HG02610 (cell line): ENCODE measurements around the gene P3H3.

Source experiments
- ATAC-seq: cut with Tn5 transposase; IDR thresholded peaks from one replicate; pipeline ENCODE4 v1.9.1; 2021; ENCODE audit warnings: mild to moderate bottlenecking, moderate library complexity; ENCODE audit not compliant: unreplicated experiment

P3H3 gene

GRCh38 chr12:6796576-6796975, 31.6 kb upstream of the P3H3 start:
- ATAC-seq = no peak

- no peak for ATAC-seq
These were observed 29.1 kb upstream of the P3H3 start for GRCh38 chr12:6799147-6799546.

DNA sequence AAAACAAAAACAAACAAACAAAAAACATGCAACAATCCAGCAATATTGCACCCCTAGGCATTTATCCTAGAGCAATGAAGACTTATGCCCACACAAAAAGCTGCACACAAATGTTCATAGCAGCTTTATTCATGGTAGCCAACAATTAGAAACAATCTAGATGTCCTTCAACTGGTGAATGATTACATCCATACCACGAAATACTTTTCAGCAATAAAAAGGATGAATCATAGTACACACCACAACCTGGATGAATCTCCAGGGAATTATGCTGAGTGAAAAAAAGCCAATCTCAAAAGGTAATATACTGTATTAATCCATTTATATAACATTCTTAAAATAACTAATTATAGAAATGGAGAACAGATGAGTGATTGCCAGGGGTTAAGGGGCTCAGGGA, 21.0 kb upstream of the P3H3 start:
- no peak for ATAC-seq

GRCh38 chr12:6809056-6809455, 19.2 kb upstream of the P3H3 start:
- ATAC-seq = no peak

DNA sequence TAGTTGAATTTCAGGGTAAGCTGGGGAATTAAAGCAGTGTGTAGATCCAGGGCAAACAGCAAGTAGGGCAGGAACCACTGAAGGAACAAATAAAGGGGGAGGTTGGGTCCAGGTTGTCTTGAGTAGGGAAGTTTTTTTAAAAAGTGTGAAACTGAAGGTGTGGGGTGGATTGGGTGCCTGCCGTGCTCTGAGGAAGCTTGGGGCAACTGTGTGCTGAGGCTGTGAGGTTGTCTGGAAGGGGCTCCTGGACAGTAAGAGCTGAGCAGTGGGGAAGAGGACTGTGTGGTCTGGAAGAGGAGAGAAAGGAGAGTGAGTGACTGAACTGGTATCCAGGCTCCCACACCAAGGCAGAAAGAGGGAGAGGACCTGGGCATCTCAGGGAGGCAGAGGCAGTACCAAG, 17.4 kb upstream of the P3H3 start:
- ATAC-seq = no peak

DNA sequence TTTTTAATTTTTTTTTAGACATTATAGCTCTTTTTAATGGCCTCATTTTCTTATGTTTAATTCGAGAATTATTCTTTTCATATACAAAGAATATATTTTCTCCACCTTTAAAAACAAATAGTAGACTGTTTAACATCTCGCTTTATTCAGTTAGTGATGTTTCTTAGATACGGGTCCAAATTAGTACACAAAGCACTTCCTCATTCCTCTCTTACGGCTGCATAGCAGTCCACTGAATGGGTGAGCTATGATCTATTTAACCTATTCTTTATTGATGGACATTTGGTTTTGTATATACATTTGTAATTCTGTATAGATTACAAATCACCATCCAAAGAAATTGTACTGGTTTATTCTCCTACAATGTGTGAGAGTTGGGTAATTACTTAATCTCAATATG, 14.8 kb upstream of the P3H3 start:
- no peak for ATAC-seq

GRCh38 chr12:6816598-6816997, 11.6 kb upstream of the P3H3 start:
- ATAC-seq = no peak

DNA sequence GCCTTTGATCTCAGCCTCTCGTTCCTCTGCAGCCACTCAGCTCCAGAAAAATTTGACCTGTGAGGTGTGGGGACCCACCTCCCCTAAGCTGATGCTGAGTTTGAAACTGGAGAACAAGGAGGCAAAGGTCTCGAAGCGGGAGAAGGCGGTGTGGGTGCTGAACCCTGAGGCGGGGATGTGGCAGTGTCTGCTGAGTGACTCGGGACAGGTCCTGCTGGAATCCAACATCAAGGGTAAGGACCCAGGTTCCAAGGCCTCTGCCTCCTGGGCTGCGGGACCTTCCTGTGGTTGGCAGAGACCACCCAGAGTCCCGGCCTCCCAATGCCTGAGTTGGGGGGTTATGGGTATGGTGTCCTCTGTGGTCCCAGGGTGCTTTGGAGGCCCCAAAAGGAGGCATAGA, 11.1 kb upstream of the P3H3 start:
- ATAC-seq = no peak

GRCh38 chr12:6817662-6818157, 10.5 kb upstream of the P3H3 start:
- no peak for ATAC-seq

GRCh38 chr12:6818222-6818621, 10.0 kb upstream of the P3H3 start:
- no peak for ATAC-seq

- ATAC-seq = no peak
These were observed 9.6 kb upstream of the P3H3 start for GRCh38 chr12:6818645-6819044.

GRCh38 chr12:6819106-6820030, 8.8 kb upstream of the P3H3 start:
- ATAC-seq = no peak

DNA sequence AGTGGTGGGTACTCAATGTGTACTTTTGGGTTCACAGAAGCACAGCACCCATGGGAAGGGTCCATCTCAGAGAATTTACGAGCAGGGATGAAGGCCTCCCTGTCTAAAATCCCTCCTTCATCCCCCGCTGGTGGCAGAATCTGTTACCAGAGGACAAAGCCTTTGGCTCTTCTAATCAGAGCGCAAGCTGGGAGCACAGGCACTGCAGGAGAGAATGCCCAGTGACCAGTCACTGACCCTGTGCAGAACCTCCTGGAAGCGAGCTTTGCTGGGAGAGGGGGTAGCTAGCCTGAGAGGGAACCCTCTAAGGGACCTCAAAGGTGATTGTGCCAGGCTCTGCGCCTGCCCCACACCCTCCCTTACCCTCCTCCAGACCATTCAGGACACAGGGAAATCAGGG, 8.0 kb upstream of the P3H3 start:
- ATAC-seq = no peak

GRCh38 chr12:6821591-6822425, 6.4 kb upstream of the P3H3 start, which contains the start of gene GPR162:
Gene GPR162, plus strand, starts transcription at chr12:6821821. Its CDS starts 2,078 bp downstream, at chr12:6823899.
- no peak for ATAC-seq

GRCh38 chr12:6822426-6823135, 5.6 kb upstream of the P3H3 start:
- ATAC-seq = no peak

GRCh38 chr12:6823182-6824084, 4.8 kb upstream of the P3H3 start:
- ATAC-seq = no peak

DNA sequence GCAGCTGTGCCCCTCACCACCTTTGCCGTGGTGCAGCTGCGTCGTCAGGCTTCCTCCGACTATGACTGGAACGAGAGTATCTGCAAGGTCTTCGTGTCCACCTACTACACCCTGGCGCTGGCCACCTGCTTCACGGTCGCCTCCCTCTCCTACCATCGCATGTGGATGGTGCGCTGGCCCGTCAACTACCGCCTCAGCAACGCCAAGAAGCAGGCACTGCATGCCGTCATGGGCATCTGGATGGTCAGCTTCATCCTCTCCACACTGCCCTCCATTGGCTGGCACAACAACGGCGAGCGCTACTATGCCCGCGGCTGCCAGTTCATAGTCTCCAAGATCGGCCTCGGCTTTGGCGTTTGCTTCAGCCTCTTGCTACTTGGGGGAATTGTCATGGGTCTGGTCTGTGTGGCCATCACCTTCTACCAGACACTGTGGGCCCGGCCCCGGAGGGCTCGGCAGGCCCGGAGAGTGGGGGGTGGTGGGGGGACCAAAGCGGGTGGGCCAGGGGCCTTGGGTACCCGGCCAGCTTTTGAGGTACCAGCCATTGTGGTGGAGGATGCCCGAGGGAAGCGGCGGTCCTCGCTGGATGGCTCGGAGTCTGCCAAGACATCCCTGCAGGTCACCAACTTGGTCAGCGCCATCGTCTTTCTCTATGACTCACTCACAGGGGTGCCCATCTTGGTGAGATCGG, 4.0 kb upstream of the P3H3 start:
- no peak for ATAC-seq

GRCh38 chr12:6824901-6825381, 3.3 kb upstream of the P3H3 start:
- no peak for ATAC-seq

DNA sequence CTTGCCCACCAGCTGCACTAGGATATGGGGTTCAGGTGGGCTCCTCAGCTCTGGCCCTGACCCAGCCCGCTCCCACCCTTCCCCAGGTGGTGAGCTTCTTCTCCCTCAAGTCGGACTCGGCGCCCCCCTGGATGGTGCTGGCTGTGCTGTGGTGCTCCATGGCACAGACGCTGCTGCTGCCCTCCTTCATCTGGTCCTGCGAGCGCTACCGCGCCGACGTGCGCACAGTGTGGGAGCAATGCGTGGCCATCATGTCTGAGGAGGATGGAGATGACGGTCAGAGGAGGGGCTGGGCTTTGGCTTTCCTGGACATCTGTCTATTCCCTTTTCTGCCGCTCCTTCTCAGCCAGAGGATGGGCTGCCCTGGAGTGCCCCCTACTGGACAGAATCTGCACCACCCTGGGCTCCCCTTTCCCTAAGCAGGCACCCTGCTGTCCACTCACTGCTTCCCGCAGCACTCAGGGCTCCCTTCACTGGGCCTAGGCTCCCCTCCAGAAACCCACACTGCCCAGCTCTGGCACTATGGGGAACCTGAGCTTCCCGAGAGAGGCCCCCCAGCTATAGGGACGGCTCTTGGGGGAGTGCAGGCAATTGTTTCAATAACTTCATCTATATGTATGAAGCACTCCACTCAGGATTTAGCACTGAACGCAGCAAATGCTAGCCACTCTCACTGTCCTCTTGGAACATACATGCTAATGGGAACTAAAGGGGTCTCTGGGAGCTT, 2.6 kb upstream of the P3H3 start:
- no peak for ATAC-seq
